HUES6 (cell line): ENCODE measurements around the gene PRR16.

Source experiments
- H3K27ac ChIP-seq: 2 replicates; pipeline ENCODE4 v1.7.0; 2013; ENCODE audit warnings: low read depth, mild to moderate bottlenecking, low read length, inconsistent platforms
- H3K27me3 ChIP-seq: 2 replicates; pipeline ENCODE4 v1.6.1; 2013; ENCODE audit warnings: low read length; ENCODE audit not compliant: control insufficient read depth, insufficient read depth
- H3K36me3 ChIP-seq: 2 replicates; pipeline ENCODE4 v1.6.1; 2013; ENCODE audit warnings: low read length; ENCODE audit not compliant: control insufficient read depth, insufficient read depth
- H3K4me1 ChIP-seq: 2 replicates; pipeline ENCODE4 v1.6.1; 2013; ENCODE audit warnings: low read length; ENCODE audit not compliant: control insufficient read depth, insufficient read depth
- H3K4me3 ChIP-seq: 2 replicates; pipeline ENCODE4 v1.5.1; 2013; ENCODE audit warnings: low read depth, low read length
- H3K9ac ChIP-seq: one replicate; pipeline ENCODE4 v1.6.1; 2013; ENCODE audit warnings: mild to moderate bottlenecking, low read length
- H3K9me3 ChIP-seq: 2 replicates; pipeline ENCODE4 v1.6.1; 2013; ENCODE audit warnings: low read depth, low read length; ENCODE audit not compliant: control insufficient read depth, insufficient read depth

The PRR16 gene

GRCh38 chr5:120609570-120609969 is 145.5 kb downstream of the PRR16 start:
- Histone ChIP-seq H3K4me1 (no peaks in the 10 kb centered on the region), H3K27ac (no peak overlapping the region), H3K9ac (no peak overlapping the region), H3K9me3 (no peaks in the 10 kb centered on the region), H3K36me3 (no peaks in the 10 kb centered on the region), H3K27me3 (no peaks in the 10 kb centered on the region), H3K4me3 (no peak overlapping the region)

- Histone ChIP-seq H3K27ac (no peak overlapping the region), H3K9ac (no peak overlapping the region), H3K36me3 (no peaks in the 10 kb centered on the region), H3K27me3 (no peaks in the 10 kb centered on the region), H3K9me3 (no peaks in the 10 kb centered on the region), H3K4me1 (no peaks in the 10 kb centered on the region), H3K4me3 (no peak overlapping the region)
These were observed 146.0 kb downstream of the PRR16 start for GRCh38 chr5:120610145-120610544.

- no peak overlapping the region for H3K9ac ChIP-seq
- no peak overlapping the region for H3K4me3 ChIP-seq
- H3K27me3 ChIP-seq = no peaks in the 10 kb centered on the region
- H3K4me1 ChIP-seq = peaks cover 10% of the 10 kb centered on the region; the same call in 1 of the 2 replicates
- H3K27ac ChIP-seq = no peak overlapping the region
- H3K9me3 ChIP-seq = no peaks in the 10 kb centered on the region
- H3K36me3 ChIP-seq = no peaks in the 10 kb centered on the region
These were observed 149.6 kb downstream of the PRR16 start for GRCh38 chr5:120613729-120614128.

GRCh38 chr5:120614531-120615180 is 150.6 kb downstream of the PRR16 start:
- H3K9me3 ChIP-seq = no peaks in the 10 kb centered on the region
- no peaks in the 10 kb centered on the region for H3K36me3 ChIP-seq
- no peaks in the 10 kb centered on the region for H3K27me3 ChIP-seq
- H3K27ac ChIP-seq = no peak overlapping the region
- H3K4me1 ChIP-seq = peaks cover 10% of the 10 kb centered on the region; the same call in 1 of the 2 replicates
- H3K9ac ChIP-seq = no peak overlapping the region
- no peak overlapping the region for H3K4me3 ChIP-seq

- Histone ChIP-seq H3K4me3 (no peak overlapping the region), H3K27me3 (peaks cover 7% of the 10 kb centered on the region; the same call in 1 of the 2 replicates), H3K27ac (no peak overlapping the region), H3K9me3 (no peaks in the 10 kb centered on the region), H3K36me3 (no peaks in the 10 kb centered on the region), H3K9ac (no peak overlapping the region), H3K4me1 (peaks cover 10% of the 10 kb centered on the region; the same call in 1 of the 2 replicates)
These were observed 152.0 kb downstream of the PRR16 start for GRCh38 chr5:120615967-120616645.

- H3K4me1 ChIP-seq = peaks cover 2% of the 10 kb centered on the region; the same call in 1 of the 2 replicates
- no peaks in the 10 kb centered on the region for H3K9me3 ChIP-seq
- H3K27ac ChIP-seq = no peak overlapping the region
- no peak overlapping the region for H3K9ac ChIP-seq
- no peaks in the 10 kb centered on the region for H3K36me3 ChIP-seq
- H3K27me3 ChIP-seq = peaks cover 7% of the 10 kb centered on the region; the same call in 1 of the 2 replicates
- no peak overlapping the region for H3K4me3 ChIP-seq
These were observed 157.2 kb downstream of the PRR16 start for GRCh38 chr5:120621339-120621738.

- no peak overlapping the region for H3K4me3 ChIP-seq
- no peaks in the 10 kb centered on the region for H3K36me3 ChIP-seq
- H3K27ac ChIP-seq = no peak overlapping the region
- no peak overlapping the region for H3K9ac ChIP-seq
- H3K4me1 ChIP-seq = no peaks in the 10 kb centered on the region
- peaks cover 7% of the 10 kb centered on the region; the same call in 1 of the 2 replicates for H3K27me3 ChIP-seq
- H3K9me3 ChIP-seq = no peaks in the 10 kb centered on the region
These were observed 160.0 kb downstream of the PRR16 start for GRCh38 chr5:120624021-120624563.

- Histone ChIP-seq H3K36me3 (no peaks in the 10 kb centered on the region), H3K27ac (no peak overlapping the region), H3K9me3 (no peaks in the 10 kb centered on the region), H3K4me3 (no peak overlapping the region), H3K9ac (no peak overlapping the region), H3K4me1 (no peaks in the 10 kb centered on the region), H3K27me3 (no peaks in the 10 kb centered on the region)
These were observed 164.1 kb downstream of the PRR16 start for GRCh38 chr5:120628156-120628555.

- Histone ChIP-seq H3K36me3 (no peaks in the 10 kb centered on the region), H3K9me3 (no peaks in the 10 kb centered on the region), H3K9ac (no peak overlapping the region), H3K27ac (no peak overlapping the region), H3K4me3 (no peak overlapping the region), H3K27me3 (no peaks in the 10 kb centered on the region), H3K4me1 (no peaks in the 10 kb centered on the region)
These were observed 166.4 kb downstream of the PRR16 start for GRCh38 chr5:120630550-120630949.

- no peaks in the 10 kb centered on the region for H3K4me1 ChIP-seq
- H3K4me3 ChIP-seq = no peak overlapping the region
- H3K36me3 ChIP-seq = no peaks in the 10 kb centered on the region
- no peak overlapping the region for H3K9ac ChIP-seq
- no peak overlapping the region for H3K27ac ChIP-seq
- H3K9me3 ChIP-seq = no peaks in the 10 kb centered on the region
- H3K27me3 ChIP-seq = no peaks in the 10 kb centered on the region
These were observed 167.5 kb downstream of the PRR16 start for GRCh38 chr5:120631611-120632010.

- no peak overlapping the region for H3K27ac ChIP-seq
- H3K9me3 ChIP-seq = no peaks in the 10 kb centered on the region
- no peaks in the 10 kb centered on the region for H3K36me3 ChIP-seq
- H3K27me3 ChIP-seq = no peaks in the 10 kb centered on the region
- no peaks in the 10 kb centered on the region for H3K4me1 ChIP-seq
- no peak overlapping the region for H3K4me3 ChIP-seq
- no peak overlapping the region for H3K9ac ChIP-seq
These were observed 168.3 kb downstream of the PRR16 start for GRCh38 chr5:120632430-120632829.
